ENCODE measurements around the gene INPP5E. TPM values are rescaled to one million over a fixed set of nuclear protein-coding genes. Genes with fewer than 3 reads are reported as not detected.

INPP5E gene
- total RNA-seq, 2 experiments from 2014 or later = 20.0 to 21.4 TPM

- no peak for ATAC-seq
- Mint-ChIP-seq H3K27me3 (no peaks in the 10 kb centered on the region), H3K9me3 (ENCODE audit: low read depth) (no peaks in the 10 kb centered on the region), H3K36me3 (peaks cover 12% of the 10 kb centered on the region), H3K4me3 (no peak overlapping the region), H3K4me1 (peaks cover 29% of the 10 kb centered on the region), H3K27ac (no peak overlapping the region)
- DNase-seq = no peak
- CTCF ChIA-PET = interaction anchor here (1.0 to 3.0 kb wide), 4 partner anchors 11 to 41 kb away, joined by 3 to 18 read pairs (median 4); partner anchors contain the start of gene DNLZ
Observed at GRCh38 chr9:136397643-136398042, 42.0 kb downstream of the INPP5E start.

GRCh38 chr9:136396219-136396515 is 43.5 kb downstream of the INPP5E start:
- no peaks in the 10 kb centered on the region for H3K27me3 Mint-ChIP-seq
- ATAC-seq = no peak
- H3K9me3 Mint-ChIP-seq (ENCODE audit: low read depth) = no peaks in the 10 kb centered on the region
- CTCF ChIA-PET = interaction anchor here (1.9 to 3.0 kb wide), 2 partner anchors 21 to 33 kb away, joined by 4 to 18 read pairs; partner anchors contain the start of gene DNLZ
- H3K36me3 Mint-ChIP-seq = peaks cover 10% of the 10 kb centered on the region
- peaks cover 19% of the 10 kb centered on the region for H3K4me1 Mint-ChIP-seq
- DNase-seq = no peak
- H3K4me3 Mint-ChIP-seq = no peak overlapping the region
- H3K27ac Mint-ChIP-seq = no peak overlapping the region

GRCh38 chr9:136395345-136396218 is 44.1 kb downstream of the INPP5E start:
- H3K4me1 Mint-ChIP-seq = peaks cover 16% of the 10 kb centered on the region

GRCh38 chr9:136395020-136395340 is 44.7 kb downstream of the INPP5E start:
- CTCF ChIA-PET = no interaction called here
- no peak overlapping the region for H3K4me3 Mint-ChIP-seq
- no peak for ATAC-seq
- H3K27me3 Mint-ChIP-seq = no peaks in the 10 kb centered on the region
- H3K36me3 Mint-ChIP-seq = peaks cover 13% of the 10 kb centered on the region
- peaks cover 15% of the 10 kb centered on the region for H3K4me1 Mint-ChIP-seq
- no peak overlapping the region for H3K27ac Mint-ChIP-seq
- no peaks in the 10 kb centered on the region for H3K9me3 Mint-ChIP-seq (ENCODE audit: low read depth)
- no peak for DNase-seq

More at GRCh38 chr9:136395345-136396218, 44.1 kb downstream of the INPP5E start:
- Mint-ChIP-seq H3K4me3 (no peak overlapping the region), H3K9me3 (ENCODE audit: low read depth) (no peaks in the 10 kb centered on the region), H3K36me3 (peaks cover 10% of the 10 kb centered on the region), H3K27me3 (no peaks in the 10 kb centered on the region), H3K27ac (no peak overlapping the region)
- ATAC-seq (no peak), DNase-seq (no peak)
- CTCF ChIA-PET = interaction anchor here (1.9 to 3.0 kb wide), 2 partner anchors 21 to 32 kb away, joined by 4 to 18 read pairs; partner anchors contain the start of gene DNLZ

GRCh38 chr9:136394312-136395019 is 45.2 kb downstream of the INPP5E start:
- no peaks in the 10 kb centered on the region for H3K27me3 Mint-ChIP-seq
- H3K36me3 Mint-ChIP-seq = peaks cover 16% of the 10 kb centered on the region
- no peak overlapping the region for H3K27ac Mint-ChIP-seq
- CTCF ChIA-PET = no interaction called here
- no peak for DNase-seq
- ATAC-seq = no peak
- H3K4me1 Mint-ChIP-seq = peaks cover 15% of the 10 kb centered on the region
- no peaks in the 10 kb centered on the region for H3K9me3 Mint-ChIP-seq (ENCODE audit: low read depth)
- no peak overlapping the region for H3K4me3 Mint-ChIP-seq

GRCh38 chr9:136393531-136393930 is 46.1 kb downstream of the INPP5E start:
- no peaks in the 10 kb centered on the region for H3K9me3 Mint-ChIP-seq (ENCODE audit: low read depth)
- H3K4me3 Mint-ChIP-seq = no peak overlapping the region
- H3K27me3 Mint-ChIP-seq = no peaks in the 10 kb centered on the region
- H3K27ac Mint-ChIP-seq = no peak overlapping the region
- CTCF ChIA-PET = no interaction called here
- DNase-seq (no peak), ATAC-seq (no peak)
- H3K4me1 Mint-ChIP-seq = peaks cover 11% of the 10 kb centered on the region
- peaks cover 18% of the 10 kb centered on the region for H3K36me3 Mint-ChIP-seq

- Mint-ChIP-seq H3K27me3 (no peaks in the 10 kb centered on the region), H3K9me3 (ENCODE audit: low read depth) (no peaks in the 10 kb centered on the region), H3K4me3 (no peak overlapping the region), H3K36me3 (peaks cover 18% of the 10 kb centered on the region), H3K4me1 (peaks cover 5% of the 10 kb centered on the region), H3K27ac (no peak overlapping the region)
- CTCF ChIA-PET = no interaction called here
- no peak for DNase-seq
- ATAC-seq = no peak
Observed at GRCh38 chr9:136392538-136393449, 46.9 kb downstream of the INPP5E start.

- H3K4me1 Mint-ChIP-seq = peaks cover 5% of the 10 kb centered on the region
- H3K27me3 Mint-ChIP-seq = no peaks in the 10 kb centered on the region
- H3K4me3 Mint-ChIP-seq = no peak overlapping the region
- no peaks in the 10 kb centered on the region for H3K9me3 Mint-ChIP-seq (ENCODE audit: low read depth)
- DNase-seq (no peak), ATAC-seq (no peak)
- CTCF ChIA-PET = no interaction called here
- H3K27ac Mint-ChIP-seq = no peak overlapping the region
- H3K36me3 Mint-ChIP-seq = peaks cover 24% of the 10 kb centered on the region
Observed at GRCh38 chr9:136391737-136392537, 47.7 kb downstream of the INPP5E start.

GRCh38 chr9:136389396-136389795 is 50.2 kb downstream of the INPP5E start:
- CTCF ChIA-PET = interaction anchor here (1.8 kb wide), 1 partner anchor 9 kb away, joined by 4 read pairs; no protein-coding TSS in a partner anchor
- Mint-ChIP-seq H3K4me3 (no peak overlapping the region), H3K4me1 (peaks cover 24% of the 10 kb centered on the region), H3K36me3 (peaks cover 41% of the 10 kb centered on the region), H3K27ac (no peak overlapping the region), H3K27me3 (no peaks in the 10 kb centered on the region), H3K9me3 (ENCODE audit: low read depth) (peaks cover 2% of the 10 kb centered on the region)
- ATAC-seq (no peak), DNase-seq (no peak)

- peaks cover 30% of the 10 kb centered on the region for H3K4me1 Mint-ChIP-seq
Observed at GRCh38 chr9:136387217-136387616, 52.4 kb downstream of the INPP5E start.

GRCh38 chr9:136386018-136386417 is 53.6 kb downstream of the INPP5E start:
- Mint-ChIP-seq H3K27ac (peak overlapping the region; percentile 84), H3K36me3 (peaks cover 43% of the 10 kb centered on the region), H3K4me3 (peak overlapping the region; percentile 43), H3K27me3 (no peaks in the 10 kb centered on the region), H3K4me1 (peaks cover 30% of the 10 kb centered on the region), H3K9me3 (ENCODE audit: low read depth) (peaks cover 2% of the 10 kb centered on the region)
- DNase-seq (no peak), ATAC-seq (peak; percentile 25)
- CTCF ChIA-PET = interaction anchor here (0.7 to 2.5 kb wide), 6 partner anchors 11 to 23 kb away, joined by 3 to 13 read pairs (median 7); partner anchors contain the start of gene DNLZ

More at GRCh38 chr9:136387217-136387616, 52.4 kb downstream of the INPP5E start:
- peaks cover 2% of the 10 kb centered on the region for H3K9me3 Mint-ChIP-seq (ENCODE audit: low read depth)
- DNase-seq (no peak), ATAC-seq (no peak)
- H3K27ac Mint-ChIP-seq = no peak overlapping the region
- CTCF ChIA-PET = interaction anchor here (0.9 to 2.0 kb wide), 3 partner anchors 11 to 24 kb away, joined by 3 to 7 read pairs (median 3); partner anchors contain the start of gene DNLZ
- peaks cover 49% of the 10 kb centered on the region for H3K36me3 Mint-ChIP-seq
- no peaks in the 10 kb centered on the region for H3K27me3 Mint-ChIP-seq
- H3K4me3 Mint-ChIP-seq = no peak overlapping the region

GRCh38 chr9:136385015-136385414 is 54.6 kb downstream of the INPP5E start:
- Mint-ChIP-seq H3K9me3 (ENCODE audit: low read depth) (peaks cover 2% of the 10 kb centered on the region), H3K4me3 (peak overlapping the region; percentile 17), H3K4me1 (peaks cover 30% of the 10 kb centered on the region), H3K27ac (peak overlapping the region; percentile 84), H3K27me3 (no peaks in the 10 kb centered on the region), H3K36me3 (peaks cover 41% of the 10 kb centered on the region)
- CTCF ChIA-PET = interaction anchor here (0.8 to 2.5 kb wide), 4 partner anchors 14 to 22 kb away, joined by 3 to 13 read pairs (median 8); partner anchors contain the start of gene DNLZ
- peak; percentile 77 for ATAC-seq
- peak; percentile 82 for DNase-seq
